Kidney glomerular epithelial cell (primary cell): ENCODE results near the gene ADAMTS17.

Experiments used
- DNase-seq: peaks from one replicate; lab custom pipeline; 2025; lab: John Stamatoyannopoulos, UW

The ADAMTS17 gene

DNA sequence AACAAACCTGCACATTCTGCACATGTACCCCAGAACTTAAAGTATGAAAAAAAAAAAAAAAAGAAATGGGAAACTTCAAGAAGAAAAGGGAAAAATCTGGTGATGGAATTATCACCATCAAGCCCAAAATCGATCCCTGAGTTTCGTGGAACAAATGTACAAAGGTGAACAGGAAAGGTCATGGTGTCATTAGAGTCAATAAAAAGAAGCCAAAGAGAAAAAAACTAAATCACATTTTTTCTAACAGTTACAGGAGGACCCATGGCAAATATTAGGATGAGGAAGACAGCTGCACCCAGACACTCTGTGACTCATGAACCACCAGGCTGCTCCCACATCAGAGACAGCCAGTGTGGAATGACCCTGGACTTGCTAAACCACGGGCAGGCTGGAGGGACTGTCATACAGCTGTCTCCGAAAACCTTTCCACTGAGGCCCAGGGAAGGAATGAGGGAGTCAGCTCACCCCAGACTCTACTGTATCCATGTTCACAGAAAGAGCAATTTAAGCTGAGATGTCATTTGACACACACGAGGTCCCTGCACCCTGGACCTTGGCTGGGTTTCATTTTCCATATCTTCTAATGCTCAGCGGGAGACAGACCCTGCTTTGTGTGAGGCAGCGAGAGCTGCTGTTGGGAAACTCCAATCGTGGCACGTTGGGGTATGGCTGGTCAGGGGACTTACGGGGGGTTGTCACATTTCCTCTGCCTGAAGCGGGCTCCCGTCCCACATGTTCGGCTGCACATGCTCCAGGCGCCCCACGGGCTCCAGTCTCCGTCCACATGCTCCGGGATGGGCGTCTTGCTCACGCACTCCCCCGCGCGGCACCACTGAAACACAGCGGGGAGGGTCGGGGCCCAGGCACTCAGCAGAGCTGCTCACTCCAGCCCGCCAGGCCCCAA lies 210.2 kb downstream of the ADAMTS17 start:
- no peak for DNase-seq

- DNase-seq, result no peak
These were observed 212.1 kb downstream of the ADAMTS17 start for GRCh38 chr15:100129677-100130076.

DNA sequence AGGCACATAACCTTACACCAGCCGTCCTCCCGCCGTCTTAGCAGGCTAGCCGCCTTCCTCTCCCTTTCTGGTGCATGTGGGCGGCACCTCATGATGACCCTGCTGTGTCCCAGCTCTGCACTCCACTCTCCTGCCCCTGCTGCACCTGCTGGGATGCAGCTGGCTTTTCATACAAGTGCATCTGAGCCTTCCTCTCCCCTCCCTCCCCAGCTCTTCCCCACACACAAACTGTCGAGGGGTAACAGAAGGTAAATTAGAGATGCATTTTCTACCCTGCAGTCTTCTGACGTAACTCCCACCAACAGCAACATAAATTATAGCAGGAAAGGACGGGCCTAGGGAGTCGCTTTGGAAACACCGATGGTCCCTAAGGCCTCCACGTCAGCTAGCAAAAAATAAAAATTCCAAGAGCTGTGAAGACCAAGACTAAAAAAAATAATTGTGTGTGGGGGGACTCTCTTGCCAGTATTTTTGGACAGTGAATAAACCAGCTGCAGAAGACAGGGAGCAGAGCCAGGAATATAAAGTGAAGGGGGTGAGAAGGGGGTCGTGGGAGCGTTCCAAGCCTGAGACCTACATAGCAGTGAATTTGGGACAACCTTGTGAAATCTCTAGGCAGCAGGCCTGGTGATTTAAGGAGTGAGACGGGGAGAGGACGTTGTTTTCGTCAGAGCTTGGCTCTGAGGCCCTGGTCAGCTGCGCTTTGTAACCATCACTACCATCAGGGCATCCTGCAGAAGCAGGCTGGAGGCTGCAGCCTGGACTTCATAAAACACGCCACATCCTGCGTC lies 216.2 kb downstream of the ADAMTS17 start:
- no peak for DNase-seq

- no peak for DNase-seq
These were observed 216.8 kb downstream of the ADAMTS17 start for GRCh38 chr15:100124936-100125335.

DNA sequence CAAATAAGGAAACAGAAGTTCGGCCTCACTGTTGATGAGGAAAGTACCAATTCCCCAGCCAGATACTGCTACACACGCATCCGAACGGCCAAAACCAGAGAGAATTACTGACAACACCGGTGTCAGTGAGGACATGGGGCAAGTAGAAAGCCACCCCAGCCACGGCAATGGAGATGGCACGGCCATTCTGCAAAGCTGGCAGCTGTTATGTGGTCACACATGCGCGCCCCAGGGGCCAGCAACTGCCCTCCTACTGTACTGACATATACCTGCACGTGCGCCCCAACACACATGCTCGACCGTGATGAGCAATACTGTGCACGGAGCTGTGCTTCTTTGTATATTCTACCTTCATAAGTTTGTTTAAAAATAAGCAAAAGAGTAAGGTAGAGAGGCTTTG lies 217.4 kb downstream of the ADAMTS17 start:
- DNase-seq, result no peak

- DNase-seq, result no peak
These were observed 218.2 kb downstream of the ADAMTS17 start for GRCh38 chr15:100123611-100124010.

- no peak for DNase-seq
These were observed 220.5 kb downstream of the ADAMTS17 start for GRCh38 chr15:100121285-100121684.

- DNase-seq, result no peak
These were observed 221.7 kb downstream of the ADAMTS17 start for GRCh38 chr15:100120111-100120510.

DNA sequence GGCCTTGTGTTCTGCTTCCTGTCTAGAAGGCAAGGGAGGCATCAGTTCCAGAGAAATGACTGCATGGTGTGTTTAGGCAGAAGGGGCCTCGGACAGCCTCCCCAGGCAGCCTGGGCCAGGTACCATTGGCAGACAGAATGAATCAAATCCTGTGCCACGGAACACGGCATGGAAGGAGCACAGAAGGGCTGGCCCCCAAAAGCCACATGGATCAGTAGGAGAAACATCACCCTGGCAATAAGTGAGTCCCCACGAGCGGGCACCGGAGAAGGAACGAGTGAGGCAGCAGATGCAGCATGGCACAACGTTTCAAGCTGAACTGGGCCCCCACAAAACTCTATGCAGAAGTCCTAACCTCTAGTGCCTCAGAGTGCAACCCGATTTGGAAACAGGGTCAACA lies 223.2 kb downstream of the ADAMTS17 start:
- no peak for DNase-seq

DNA sequence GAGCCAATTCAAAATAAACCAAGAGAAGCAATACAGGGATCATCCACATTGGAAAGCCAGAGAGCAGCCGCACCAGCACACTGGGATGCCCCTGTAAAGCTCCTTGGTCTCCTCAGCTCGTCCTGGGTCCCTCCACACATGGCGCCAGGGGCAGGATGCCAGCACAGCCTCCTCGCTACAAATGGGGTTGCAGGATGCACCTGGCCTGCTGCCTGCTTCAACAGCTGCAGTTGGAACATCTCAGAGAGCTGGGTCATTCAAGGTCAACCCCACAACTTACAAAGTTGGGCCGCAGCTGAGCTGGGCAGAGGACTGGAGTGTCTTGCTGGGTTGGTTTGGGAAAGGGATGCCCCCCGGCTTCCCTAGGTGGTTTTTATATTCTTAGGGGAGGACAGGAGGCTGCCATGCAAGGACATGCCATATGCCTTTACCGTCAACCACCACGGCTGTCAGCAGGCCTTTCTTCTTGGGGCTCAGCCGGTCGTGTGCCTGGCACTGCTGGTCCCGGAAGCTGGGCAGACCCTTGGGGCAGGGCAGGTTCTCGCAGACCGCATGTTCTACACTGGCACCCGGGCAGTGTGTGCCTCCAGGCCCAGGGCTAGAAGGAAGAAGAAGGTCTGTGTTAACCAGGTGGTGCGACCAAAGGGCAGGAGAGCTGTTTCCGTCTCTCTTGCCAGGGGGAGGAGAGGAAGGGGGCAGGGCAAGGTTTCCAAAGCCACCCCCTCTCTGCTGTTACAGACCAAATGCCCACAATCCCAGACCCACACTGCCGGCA lies 225.2 kb downstream of the ADAMTS17 start:
- DNase-seq, result no peak

DNA sequence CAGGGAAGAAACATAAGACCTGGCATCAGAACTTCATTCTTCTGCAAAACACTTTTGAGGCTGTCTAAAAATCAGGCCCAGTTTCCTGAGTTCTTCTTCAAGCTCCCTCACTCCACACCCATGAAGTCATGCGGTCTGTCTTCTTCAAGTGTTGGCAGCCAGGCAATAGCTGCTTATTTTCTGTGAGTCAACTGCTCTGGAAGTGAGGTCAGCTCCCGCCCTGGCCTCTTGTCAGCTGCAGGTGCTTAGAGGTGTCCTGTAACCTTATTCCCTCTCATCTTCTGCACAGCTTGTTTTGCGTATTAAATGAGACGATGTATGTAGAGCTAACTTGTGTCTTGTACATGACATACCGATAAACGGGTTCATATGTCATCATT lies 226.1 kb downstream of the ADAMTS17 start:
- no peak for DNase-seq

DNA sequence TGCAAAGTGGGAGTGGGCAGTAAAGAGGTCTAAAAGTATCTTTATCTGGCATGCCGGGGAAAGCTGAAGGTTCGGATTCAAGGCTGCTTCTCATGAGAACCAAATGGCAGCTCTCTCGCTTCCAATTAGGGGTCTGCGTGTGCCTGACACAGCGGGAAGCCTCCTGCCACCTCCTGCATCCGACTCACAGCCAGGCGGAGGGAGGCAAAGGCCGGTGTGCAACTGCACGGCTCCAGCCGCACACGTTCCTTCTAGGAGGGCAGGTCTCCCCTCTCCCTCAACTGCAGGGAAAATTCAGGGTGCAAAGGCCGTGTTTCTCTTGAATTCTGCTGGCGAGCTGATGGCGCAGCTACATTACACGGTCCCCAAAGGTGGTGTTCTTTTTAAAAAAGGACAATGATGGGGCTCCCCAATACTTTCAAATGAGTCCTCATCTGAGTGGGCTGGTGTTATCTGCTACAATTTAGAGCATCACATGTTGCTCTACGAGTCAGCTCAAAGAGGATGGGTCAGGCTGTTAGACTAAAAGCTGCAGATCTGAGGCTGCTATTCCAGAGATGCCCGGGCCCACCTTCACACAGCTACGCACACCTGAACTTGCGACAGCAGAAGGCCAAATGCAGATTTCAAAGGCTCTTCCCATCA lies 226.6 kb downstream of the ADAMTS17 start:
- no peak for DNase-seq

DNA sequence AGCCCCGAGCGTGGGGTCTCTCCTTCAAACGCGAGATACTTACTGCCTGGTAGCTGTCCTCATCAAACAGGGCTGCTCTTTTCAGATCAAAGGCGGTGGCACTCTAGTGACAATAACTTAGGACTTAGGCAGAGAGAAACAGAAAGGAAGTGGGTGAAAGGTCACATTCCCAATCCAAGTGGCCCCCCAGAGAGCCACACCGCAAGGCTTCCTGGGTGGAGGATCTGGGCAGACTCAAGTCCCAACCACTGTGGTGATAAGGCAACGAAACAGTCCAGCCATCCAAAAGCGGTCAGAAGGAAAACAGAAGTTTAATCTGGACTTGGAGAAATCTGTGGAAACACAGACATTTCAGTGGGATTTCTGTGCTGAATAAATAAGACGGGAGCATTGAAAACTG lies 227.2 kb downstream of the ADAMTS17 start:
- DNase-seq, result no peak

DNA sequence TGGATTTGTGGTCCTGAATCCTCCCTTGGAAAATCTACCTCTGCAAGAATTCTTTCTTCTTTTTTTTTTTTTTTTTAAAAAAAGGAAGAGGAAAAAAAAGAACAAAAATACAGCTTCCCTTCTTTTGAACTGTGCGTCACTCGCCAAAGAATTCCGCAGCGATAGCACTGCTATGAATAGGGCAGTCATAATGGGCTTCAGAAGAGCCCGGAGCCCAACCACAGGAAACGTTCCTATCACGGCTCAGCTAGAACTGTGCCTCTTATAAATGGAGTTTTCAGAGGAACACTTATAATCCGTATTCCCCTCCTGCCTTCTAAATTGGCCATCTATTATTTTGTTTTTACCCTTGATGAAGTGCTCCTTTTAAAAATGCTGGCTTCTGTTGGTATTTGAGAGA lies 227.7 kb downstream of the ADAMTS17 start:
- no peak for DNase-seq

GRCh38 chr15:100113351-100114080 lies 228.3 kb downstream of the ADAMTS17 start:
- no peak for DNase-seq

DNA sequence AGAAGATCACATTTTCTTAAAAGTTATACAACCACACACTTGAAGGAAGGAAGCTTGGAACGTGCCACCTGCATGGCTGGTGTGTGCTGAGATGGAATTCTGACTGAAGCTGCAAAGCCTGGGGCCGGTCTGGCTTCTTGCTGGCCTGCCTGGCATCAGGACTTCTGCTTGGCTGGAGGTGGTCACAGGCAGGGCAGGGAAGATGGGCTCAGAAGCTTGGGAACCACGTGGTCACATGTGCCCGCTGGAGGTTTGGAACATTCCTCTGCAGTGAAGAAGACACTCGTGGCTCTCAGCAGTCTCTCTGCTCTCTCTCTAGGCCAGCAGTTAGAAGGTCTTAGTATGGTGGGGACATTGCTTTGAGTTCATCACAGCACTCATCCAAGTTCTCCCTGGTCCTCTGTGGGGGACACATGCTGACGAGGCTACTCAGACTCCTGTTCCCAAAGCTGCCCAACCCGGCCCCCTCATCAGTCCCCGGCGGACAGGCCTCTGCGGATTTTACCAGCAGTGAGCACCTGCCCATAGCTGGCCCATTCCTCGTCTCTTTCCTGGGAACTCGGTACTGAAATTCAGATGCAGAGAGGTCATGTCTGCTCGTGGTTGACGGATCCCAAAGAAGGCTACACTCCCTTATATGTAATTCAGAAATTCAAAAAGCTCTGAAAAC lies 229.0 kb downstream of the ADAMTS17 start:
- DNase-seq, result no peak

- DNase-seq, result no peak
These were observed 229.7 kb downstream of the ADAMTS17 start for GRCh38 chr15:100112061-100112420.

DNA sequence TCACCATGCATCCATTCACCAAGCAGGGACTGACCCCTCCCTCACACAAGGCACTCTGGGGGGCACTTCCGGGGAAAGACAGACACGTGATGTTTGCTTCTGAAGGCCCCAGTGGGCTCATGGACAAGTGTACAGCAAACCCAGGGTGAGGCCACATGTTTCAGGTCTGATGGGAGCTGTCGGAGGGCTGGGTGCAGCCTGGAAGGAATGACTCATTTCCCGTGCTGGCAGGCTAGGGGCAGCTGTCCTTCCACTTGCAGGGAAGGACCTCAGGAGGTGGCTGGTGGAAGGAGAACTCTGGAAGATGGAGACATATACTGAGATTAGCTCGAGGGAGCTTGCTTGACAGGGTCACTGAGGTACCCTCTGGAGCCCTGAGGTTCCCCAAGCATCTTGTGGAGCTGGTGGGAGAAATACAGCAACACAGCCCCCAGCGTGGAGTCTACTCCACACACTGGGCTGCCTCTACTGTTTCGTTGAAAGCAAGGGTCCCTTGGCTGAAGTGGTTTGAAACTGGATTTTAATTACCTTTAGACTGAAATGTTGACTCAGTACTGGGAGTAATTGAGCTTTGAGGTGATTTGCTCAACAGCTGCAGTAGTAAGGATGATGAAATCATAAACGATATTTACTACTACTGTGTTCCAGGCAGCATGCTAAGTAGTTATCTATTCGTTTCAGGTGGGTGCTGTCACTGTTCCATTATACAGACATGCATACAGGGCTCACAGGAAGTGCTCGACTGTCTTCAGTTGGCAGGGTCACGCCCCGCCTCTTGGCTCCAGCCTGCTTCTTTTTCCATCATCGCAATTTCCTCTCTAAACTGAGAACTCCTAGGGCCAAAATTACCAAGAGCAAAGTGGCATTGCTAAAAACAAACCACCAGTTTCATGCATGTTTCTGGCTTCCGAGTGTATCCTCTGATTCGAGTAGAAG lies 230.4 kb downstream of the ADAMTS17 start:
- no peak for DNase-seq

GRCh38 chr15:100109486-100110035 lies 232.2 kb downstream of the ADAMTS17 start:
- no peak for DNase-seq
